ENCODE data around the gene TRPC3.

The TRPC3 gene

GRCh38 chr4:121951521-121952110 lies at the start of gene TRPC3:
TSS of gene TRPC3 (minus strand) at chr4:121952060. CDS start at chr4:121951680, 380 bp downstream.
- no peak for DNase-seq

DNA sequence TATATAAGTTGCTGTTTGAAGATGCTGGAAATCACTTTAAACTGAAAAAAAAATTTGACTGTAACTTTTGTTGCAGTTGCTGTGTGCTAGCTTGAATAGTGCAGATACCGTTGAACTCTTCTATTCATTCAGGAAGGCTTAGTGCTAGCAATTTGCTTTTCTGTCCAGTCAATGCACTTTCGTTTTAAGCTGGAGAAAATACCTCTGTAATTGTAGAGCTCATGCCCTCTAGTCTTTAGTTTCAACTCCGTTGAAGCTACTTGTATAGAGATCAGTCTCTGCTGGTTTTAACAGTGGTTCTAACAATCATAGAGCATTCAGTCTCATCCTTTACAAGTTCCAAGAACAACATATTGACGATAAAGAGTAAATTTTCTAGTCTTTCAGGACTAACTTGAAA lies 49.0 kb upstream of the TRPC3 start:
- no peak for DNase-seq

GRCh38 chr4:121998024-121998423 lies 46.2 kb upstream of the TRPC3 start:
- no peak for DNase-seq

GRCh38 chr4:121995790-121996537 lies 44.1 kb upstream of the TRPC3 start:
- no peak for DNase-seq

DNA sequence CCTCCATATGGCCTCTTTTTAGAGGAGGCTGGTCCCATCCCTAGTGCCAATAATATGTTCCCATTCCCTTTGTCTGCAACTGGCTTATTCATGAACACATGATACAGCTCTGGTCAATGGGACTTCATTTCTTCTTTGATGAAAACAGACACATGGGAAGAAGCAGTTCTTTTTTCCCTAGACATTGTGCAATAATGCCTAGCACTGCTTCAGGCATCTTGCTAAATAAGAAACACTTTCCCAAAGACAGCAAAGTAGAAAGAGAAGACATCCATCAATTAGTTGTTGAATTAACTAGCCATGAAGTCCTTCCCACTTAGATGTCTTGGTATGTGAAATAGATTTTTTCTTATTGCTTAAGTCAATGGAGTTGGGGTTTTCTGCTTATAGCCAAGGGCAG lies 40.1 kb upstream of the TRPC3 start:
- no peak for DNase-seq

DNA sequence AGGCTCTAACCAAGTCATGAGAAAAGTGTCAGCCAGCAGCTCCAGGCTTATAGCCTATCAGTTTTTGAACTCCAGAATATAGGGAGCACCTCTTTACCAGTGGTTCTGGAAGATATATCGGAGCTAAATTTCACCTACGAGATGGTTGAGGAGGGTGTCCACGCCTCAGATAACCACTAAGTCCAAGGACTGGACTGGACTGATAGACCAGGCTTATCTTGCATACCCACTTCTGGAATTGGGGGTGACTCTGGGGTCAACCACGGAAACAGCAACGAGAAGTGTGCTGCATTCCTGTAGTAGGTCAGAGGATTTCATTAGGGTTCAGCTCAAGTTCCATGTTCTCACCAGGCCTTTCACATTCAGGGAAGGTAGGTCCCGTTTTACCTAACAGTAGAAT lies 38.6 kb upstream of the TRPC3 start:
- DNase-seq: no peak

GRCh38 chr4:121989715-121990114 lies 37.9 kb upstream of the TRPC3 start:
- no peak for DNase-seq

DNA sequence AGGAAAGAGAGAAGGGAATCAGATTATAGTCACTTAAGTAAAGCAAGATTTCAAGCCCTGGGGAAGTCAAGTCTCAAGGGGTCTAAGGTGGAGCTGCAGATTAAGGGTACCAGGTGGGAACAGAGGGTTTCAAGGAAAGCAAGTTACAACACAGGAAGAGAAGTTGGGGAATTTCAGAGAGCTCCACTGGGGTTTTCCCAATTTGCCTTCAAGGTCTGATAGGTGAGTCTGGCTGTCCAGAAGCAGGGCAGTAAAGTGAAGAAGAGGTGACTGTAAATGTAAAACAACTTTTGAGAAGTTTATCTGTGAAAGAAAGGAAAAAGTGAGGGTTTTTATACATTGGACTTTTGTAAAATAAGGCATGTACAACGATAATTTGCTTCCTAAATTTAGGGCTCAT lies 37.1 kb upstream of the TRPC3 start:
- no peak for DNase-seq

DNA sequence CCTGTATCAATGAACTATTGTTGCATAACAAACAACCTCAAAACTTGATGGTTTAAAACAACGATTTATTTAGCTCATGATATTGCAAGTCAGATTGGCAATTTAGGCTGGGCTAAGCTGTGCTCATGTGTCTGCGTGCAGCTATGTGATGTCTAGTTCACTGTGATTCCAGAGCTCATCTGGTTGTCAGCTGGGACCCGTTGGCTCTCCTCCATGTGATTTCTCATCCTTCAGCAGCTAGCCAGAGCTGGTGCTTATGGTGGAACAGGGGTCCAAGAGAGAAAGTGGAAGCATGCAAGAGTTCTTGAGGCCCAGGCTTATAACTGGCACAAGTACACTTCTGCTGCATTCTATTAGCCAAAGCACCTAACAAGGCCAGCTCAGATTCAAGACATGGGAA lies 28.8 kb upstream of the TRPC3 start:
- DNase-seq: no peak

DNA sequence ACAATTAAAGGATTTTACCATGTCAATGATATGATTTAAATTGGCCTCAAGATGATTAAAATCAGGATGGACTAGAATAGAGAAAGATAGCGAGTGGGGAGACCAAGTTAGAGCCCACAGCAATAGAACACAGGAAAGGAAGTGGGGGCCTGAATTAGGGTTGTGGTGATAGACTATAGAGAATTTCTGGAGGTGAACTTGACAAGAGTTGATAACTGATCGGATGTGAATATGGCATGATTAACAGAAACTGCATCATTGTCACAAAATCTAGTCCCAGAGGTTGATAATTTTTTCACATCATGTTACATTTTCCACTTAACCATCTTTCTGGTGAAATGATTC lies 26.3 kb upstream of the TRPC3 start:
- no peak for DNase-seq

DNA sequence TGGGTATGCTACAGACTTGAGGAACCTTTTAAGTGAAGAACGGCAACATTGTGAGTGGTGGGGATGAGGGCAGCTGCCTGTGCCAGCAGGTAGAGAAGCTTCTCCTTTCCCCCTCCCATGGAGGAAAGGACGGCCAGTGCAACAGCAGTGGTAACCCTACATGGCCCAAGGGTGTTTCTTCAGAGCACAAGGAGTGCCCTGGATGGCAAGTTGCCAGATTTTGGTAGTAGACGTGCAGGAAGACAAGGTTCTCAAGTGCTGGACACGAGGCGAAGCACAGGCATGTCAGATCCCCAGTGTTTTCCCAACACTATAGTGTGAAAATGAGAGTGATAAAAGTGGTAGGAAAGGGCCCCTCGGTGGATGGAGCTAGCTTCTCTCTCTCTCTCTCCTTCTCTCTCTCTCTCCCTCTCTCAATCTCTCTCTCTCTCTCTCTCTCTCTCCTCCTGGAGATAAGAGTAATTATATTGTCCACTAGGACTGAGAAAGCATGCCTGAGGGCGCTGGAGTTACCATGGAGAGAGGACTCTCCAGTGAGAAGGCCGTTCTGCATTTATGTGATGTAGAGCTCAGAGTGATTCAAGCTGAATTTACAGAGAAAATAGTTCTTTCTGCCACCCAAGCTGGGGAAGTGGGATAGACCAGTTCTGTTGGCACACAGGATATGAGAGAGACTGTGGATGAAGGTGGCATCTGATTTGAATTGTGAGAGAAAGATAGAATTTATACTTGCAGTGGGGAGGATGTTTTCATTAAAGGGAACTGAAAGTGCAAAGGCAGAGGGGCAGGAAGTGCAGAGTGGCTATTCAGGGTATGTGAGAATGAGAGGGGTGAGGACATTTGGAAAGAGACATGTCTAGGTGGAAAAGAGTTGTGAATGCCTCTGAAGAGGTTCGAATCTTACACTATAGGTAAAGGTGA lies 25.7 kb upstream of the TRPC3 start:
- DNase-seq: peak in 1 of 2 donors; percentile 2

DNA sequence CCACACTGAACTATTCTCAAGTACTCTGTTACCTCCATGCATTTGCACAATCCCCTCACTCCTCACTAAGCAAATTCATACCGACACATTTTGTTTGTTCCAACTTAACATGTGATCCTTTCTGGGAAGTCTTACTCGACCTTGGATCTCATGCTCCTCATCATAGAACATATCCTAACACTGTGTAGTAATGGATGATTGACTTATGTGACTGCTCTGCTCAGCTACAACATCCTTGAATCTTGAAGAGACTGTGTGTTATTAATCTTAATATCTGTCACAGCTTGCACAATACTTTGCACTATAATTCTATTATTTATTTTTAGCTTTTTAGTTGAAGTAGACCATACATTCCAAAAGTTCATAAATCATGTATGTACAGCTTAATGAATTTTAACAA lies 23.9 kb upstream of the TRPC3 start:
- no peak for DNase-seq

DNA sequence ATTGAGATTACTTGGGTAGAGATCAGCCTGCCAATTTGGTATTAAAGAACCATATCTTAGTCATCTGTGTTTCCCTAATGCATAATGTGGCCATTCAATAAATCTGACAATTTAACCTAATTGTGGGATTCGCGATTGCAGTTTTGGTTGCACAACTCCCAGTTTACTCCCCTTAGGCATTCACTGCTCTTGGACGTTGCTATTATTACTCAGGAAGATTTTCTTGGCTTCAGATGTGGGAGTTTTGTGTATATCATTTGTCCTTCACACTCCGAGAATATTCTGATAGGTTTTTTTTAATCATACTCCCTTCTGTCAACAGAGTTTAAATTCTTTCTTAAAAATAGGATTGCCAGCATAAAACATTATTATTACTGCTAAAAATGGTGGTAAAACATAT lies 22.0 kb upstream of the TRPC3 start:
- no peak for DNase-seq

DNA sequence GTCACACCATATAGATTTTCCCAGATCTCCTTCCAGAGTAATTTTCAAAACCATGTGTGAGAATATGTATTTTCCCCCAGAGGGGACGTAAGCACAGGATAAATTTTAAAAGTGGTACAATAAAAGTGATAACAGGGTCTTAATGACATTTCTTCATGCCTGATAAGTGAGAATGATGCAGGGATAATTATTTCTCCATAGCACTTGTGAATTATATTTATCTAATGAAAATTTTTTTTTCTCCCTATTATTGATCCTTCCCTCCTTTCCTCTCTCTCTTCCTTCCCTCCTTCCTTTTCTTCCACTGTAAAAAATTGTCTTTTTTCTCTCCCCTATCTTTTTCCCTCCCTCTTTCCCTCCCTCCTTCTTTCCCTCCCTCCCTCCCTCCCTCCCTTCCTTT lies 17.0 kb upstream of the TRPC3 start:
- DNase-seq: no peak

GRCh38 chr4:121964958-121965357 lies 13.1 kb upstream of the TRPC3 start:
- no peak for DNase-seq

- DNase-seq: no peak
Observed at GRCh38 chr4:121960818-121961217, 9.0 kb upstream of the TRPC3 start.

- no peak for DNase-seq
Observed at GRCh38 chr4:121958777-121959176, 6.9 kb upstream of the TRPC3 start.

DNA sequence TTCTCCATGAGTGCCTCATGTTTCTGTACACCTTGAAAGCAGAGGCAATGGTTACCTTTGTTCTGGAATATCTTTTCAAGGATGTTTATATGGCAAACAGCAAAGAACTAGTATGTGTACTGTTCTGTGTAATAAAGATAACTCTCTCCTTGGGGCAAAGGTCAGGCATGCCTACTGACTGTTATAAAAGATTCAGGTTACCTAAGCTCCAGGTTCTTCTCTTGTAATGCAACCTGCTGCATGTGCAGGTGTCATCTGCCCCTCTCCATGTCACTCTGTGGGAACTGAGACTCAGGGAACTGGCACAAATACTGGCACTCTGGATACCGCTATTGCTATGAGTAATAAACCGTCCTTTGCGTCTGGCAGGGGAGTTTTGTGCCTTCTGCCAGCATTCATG lies 5.4 kb upstream of the TRPC3 start:
- no peak for DNase-seq

DNA sequence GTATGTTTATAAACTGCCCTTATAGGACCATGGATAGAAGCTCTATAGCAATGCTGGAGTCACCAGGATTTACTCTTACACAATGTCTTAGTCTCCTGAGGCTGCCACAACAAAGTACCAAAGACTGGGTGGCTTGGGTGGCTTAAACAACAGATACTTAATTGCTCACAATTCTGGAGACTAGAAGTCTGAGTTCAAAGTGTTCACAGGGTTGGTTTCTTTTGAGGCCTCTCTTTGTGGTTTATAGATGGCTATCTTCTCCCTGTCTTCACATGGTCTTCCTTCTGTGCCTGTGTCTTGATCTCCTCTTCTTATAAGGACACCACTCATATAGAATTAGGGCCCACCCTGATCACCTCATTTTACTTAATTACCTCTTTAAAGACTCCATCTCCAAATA lies 2.0 kb upstream of the TRPC3 start:
- no peak for DNase-seq

DNA sequence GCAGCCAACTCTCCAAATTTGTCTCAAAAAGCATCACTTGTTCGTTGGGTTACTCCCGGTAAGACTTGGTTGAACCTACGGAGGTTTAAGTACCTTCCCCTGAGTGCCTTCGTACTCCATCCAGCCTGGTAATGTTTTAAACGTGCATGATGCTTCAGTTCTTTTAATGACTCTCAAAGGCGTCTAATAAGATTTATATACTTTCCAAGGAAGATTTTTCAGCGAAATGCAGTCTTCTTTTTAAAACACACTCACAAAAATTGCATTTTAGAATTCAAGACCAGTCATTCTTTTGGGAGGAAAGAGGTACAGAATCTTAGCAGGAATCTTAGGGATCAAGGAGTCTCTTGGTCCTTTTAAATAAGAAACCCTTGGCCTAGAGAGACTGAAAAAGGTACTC lies 430 bp upstream of the TRPC3 start:
- no peak for DNase-seq

GRCh38 chr4:121950680-121951520 lies 960 bp downstream of the TRPC3 start:
- DNase-seq: no peak

DNA sequence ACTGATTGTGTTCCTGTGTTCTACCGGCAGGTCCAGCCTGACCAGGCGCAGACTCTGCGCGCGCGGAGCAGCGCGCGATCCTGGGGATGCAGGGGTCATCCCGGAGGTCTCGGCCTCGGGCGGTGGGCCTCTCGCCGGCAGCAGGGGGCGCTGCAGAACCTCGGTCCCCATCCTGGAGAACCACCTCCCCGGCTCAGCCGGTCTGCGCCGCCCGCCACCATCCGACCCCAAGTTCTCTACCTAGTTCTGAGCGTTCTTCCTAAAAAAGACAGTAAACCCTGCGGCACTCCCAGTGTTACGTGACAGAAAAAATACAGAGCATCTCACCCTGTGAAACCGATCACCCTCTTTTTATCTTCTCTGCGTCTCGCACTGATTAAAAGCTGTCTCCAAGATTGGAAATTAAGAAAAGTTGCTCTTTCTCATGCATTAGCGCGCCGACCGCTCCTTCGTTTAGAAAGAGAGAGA lies 1.6 kb downstream of the TRPC3 start:
- peak; percentile 41 to 65 for DNase-seq

DNA sequence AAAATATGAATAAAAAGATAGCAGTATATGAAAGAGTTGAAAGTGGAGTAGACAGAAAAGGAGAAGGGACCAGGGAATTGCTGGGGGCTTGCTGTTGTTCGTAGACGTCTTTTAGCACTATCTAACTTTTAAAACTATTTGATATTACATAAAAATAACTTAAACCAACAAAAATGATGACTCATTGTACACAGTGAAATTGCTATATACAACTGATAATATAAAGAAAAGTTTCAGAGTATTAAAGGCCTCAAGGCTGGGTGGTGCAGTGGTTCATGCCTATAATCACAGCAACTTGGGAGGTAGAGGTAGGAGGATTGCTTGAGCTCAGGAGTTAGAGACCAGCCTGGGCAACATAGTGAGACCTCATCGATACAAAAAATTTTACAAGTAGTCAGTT lies 5.2 kb downstream of the TRPC3 start:
- no peak for DNase-seq

All from hippocampal formation (tissue), 2 donors.